Panc1 (cell line): ENCODE measurements around the gene TOGARAM1. TPM values are rescaled to one million over a fixed set of nuclear protein-coding genes. Genes with fewer than 3 reads are reported as not detected.

Source experiments
- ATAC-seq: fragments of 200-7000 bp; cut with Tn5 transposase; 2 replicates; pipeline ENCODE4 v1.9.1; 2020; ENCODE audit warnings: mild to moderate bottlenecking, moderate library complexity
- BruUV-seq: library from RNA; stranded (reverse); fragments of 400-500 nt; replicated peaks from 2 replicates; lab custom pipeline; 2021; lab: Mats Ljungman, UMichigan
- CTCF ChIA-PET: fragments of 300-600 bp; sonication (Branson Sonifier 250); formaldehyde crosslinking; loops from one replicate; lab custom pipeline; 2022; ENCODE audit warnings: antibody characterized with exemption; lab: Charles Lee
- POLR2A ChIA-PET: fragments of 300-600 bp; sonication (Branson Sonifier 250); formaldehyde crosslinking; loops from one replicate; lab custom pipeline; 2022; ENCODE audit warnings: antibody characterized with exemption; lab: Charles Lee
- DNase-seq: peaks from one replicate; pipeline ENCODE4 v3.0.0-alpha.2; 2010; ENCODE audit warnings: low read depth, low spot score
- H3K27ac ChIP-seq: 2 replicates; pipeline ENCODE4 v1.5.1; 2011; ENCODE audit warnings: mild to moderate bottlenecking, low read length, inconsistent platforms
- H3K27me3 ChIP-seq: fragments of 200-500 bp; sonication (Bioruptor generic); 2 replicates; pipeline ENCODE4 v1.6.0; 2014; ENCODE audit warnings: low read length, inconsistent platforms; ENCODE audit not compliant: control insufficient read depth, insufficient read depth
- H3K36me3 ChIP-seq: fragments of 200-500 bp; sonication (Bioruptor generic); 2 replicates; pipeline ENCODE4 v1.5.1; 2014; ENCODE audit warnings: inconsistent platforms, mild to moderate bottlenecking, low read length, moderate library complexity; ENCODE audit not compliant: control insufficient read depth, insufficient read depth
- H3K4me1 ChIP-seq: 2 replicates; pipeline ENCODE4 v1.5.1; 2011; ENCODE audit warnings: inconsistent platforms, mild to moderate bottlenecking, low read length, moderate library complexity; ENCODE audit not compliant: control insufficient read depth, insufficient read depth
- H3K4me3 ChIP-seq, 2 experiments: 2 replicates each; pipeline ENCODE4 v1.5.1; 2011 to 2012; ENCODE audit warnings: low read depth in 2 of 2, low read length in 2 of 2, mild to moderate bottlenecking in 2 of 2, inconsistent platforms in 1 of 2, moderate library complexity in 1 of 2
- H3K9me3 ChIP-seq: fragments of 200-500 bp; sonication (Bioruptor generic); 2 replicates; pipeline ENCODE4 v1.5.1; 2014; ENCODE audit warnings: low read depth, mild to moderate bottlenecking, inconsistent platforms, low read length, moderate library complexity; ENCODE audit not compliant: control insufficient read depth, insufficient read depth
- CTCF ChIP-seq: fragments of 450-650 bp; IDR thresholded peaks from 2 replicates; pipeline ENCODE4 v1.5.1; 2017; ENCODE audit warnings: mild to moderate bottlenecking
- POLR2AphosphoS5 ChIP-seq: IDR thresholded peaks from 2 replicates; pipeline ENCODE4 v1.6.1; 2012; ENCODE audit warnings: mild to moderate bottlenecking, low read depth, low read length, moderate library complexity
- REST ChIP-seq, 2 experiments: IDR thresholded peaks; 2 replicates each; pipeline ENCODE4 v1.6.1; 2011 to 2012; ENCODE audit warnings: low read depth in 2 of 2, control low read depth in 1 of 2, low read length in 1 of 2, mild to moderate bottlenecking in 1 of 2, moderate library complexity in 1 of 2; ENCODE audit not compliant: insufficient read depth in 1 of 2
- SIN3A ChIP-seq: IDR thresholded peaks from 2 replicates; pipeline ENCODE4 v1.6.1; 2012; ENCODE audit warnings: low read depth, mild to moderate bottlenecking, low read length, moderate library complexity, borderline replicate concordance; ENCODE audit not compliant: insufficient read depth
- TCF7L2 ChIP-seq: IDR thresholded peaks from 2 replicates; pipeline ENCODE4 v1.6.1; 2011; ENCODE audit warnings: mild to moderate bottlenecking, low read depth, low read length, inconsistent platforms
- in situ Hi-C: cut with HindIII; loops from 2 replicates; pipeline ENCODE4 v1.10.0; 2016; ENCODE audit warnings: low sequenced_read_pairs, low pct_unique_long_range_greater_than_20kb
- intact Hi-C: fragments of 100-400 bp; cut with micrococcal nuclease; formaldehyde crosslinking; loops from one replicate; pipeline ENCODE4 v1.10.0; 2022; ENCODE audit not compliant: unreplicated experiment
- total RNA-seq: library from RNA; stranded (reverse); gene quantifications from one replicate; pipeline ENCODE4 v1.2.1, GENCODE V29; 2021; ENCODE audit not compliant: unreplicated experiment

The TOGARAM1 gene
- total RNA-seq, 1 experiment from 2014 or later = 11.6 TPM

- ATAC-seq (no peak), DNase-seq (no peak)
- intact Hi-C loops (no loop called here), in situ Hi-C loops (no loop called here)
- Histone ChIP-seq H3K4me3 (no peak overlapping the region), H3K9me3 (no peaks in the 10 kb centered on the region), H3K4me1 (no peaks in the 10 kb centered on the region), H3K27ac (no peak overlapping the region), H3K36me3 (no peaks in the 10 kb centered on the region), H3K27me3 (no peaks in the 10 kb centered on the region)
- ChIA-PET POLR2A (no interaction called here), CTCF (no interaction called here)
- no TSS peak for BruUV-seq
- TF ChIP-seq SIN3A (no peak), REST (IDR thresholded peaks at IDR 0.05; ENCODE audit: insufficient read depth in 1 of 2, low read depth in 2 of 2, low read length in 1 of 2) (no peak), POLR2AphosphoS5 (no peak), CTCF (no peak), TCF7L2 (no peak)
These were observed 9.5 kb downstream of the TOGARAM1 start for GRCh38 chr14:44971459-44971858.

- no peak for ATAC-seq
- POLR2A ChIA-PET = no interaction called here
These were observed 17.3 kb downstream of the TOGARAM1 start for GRCh38 chr14:44979273-44979672.

More at GRCh38 chr14:44979273-44979672, 17.3 kb downstream of the TOGARAM1 start:
- no TSS peak for BruUV-seq
- Histone ChIP-seq H3K4me3 (no peak overlapping the region), H3K27ac (no peak overlapping the region), H3K36me3 (no peaks in the 10 kb centered on the region), H3K9me3 (no peaks in the 10 kb centered on the region), H3K4me1 (no peaks in the 10 kb centered on the region), H3K27me3 (no peaks in the 10 kb centered on the region)
- CTCF ChIA-PET = no interaction called here
- TF ChIP-seq TCF7L2 (no peak), POLR2AphosphoS5 (no peak), SIN3A (no peak), CTCF (no peak), REST (IDR thresholded peaks at IDR 0.05; ENCODE audit: insufficient read depth in 1 of 2, low read depth in 2 of 2, low read length in 1 of 2) (no peak)
- intact Hi-C loops = no loop called here
- DNase-seq = no peak
- in situ Hi-C loops = no loop called here
